ENCODE data around the gene IGSF21. TPM values are rescaled to one million over a fixed set of nuclear protein-coding genes. Genes with fewer than 3 reads are reported as not detected.

The IGSF21 gene
- total RNA-seq, 1 donor: not detected

- Histone ChIP-seq H3K27ac (ENCODE audit: low read depth, low read length) (no peak overlapping the region), H3K79me2 (ENCODE audit: insufficient read depth, low read length) (no peaks in the 10 kb centered on the region), H3K4me2 (ENCODE audit: insufficient read depth, low read length) (no peak overlapping the region), H3K4me1 (ENCODE audit: insufficient read depth, low read length) (no peaks in the 10 kb centered on the region), H3K27me3 (ENCODE audit: insufficient read depth, low read length) (no peaks in the 10 kb centered on the region), H2AFZ (ENCODE audit: low read length) (no peak overlapping the region), H3K4me3 (ENCODE audit: insufficient read depth, low read length) (no peak overlapping the region), H3K9me3 (ENCODE audit: low read depth, low read length) (no peaks in the 10 kb centered on the region), H4K20me1 (ENCODE audit: insufficient read depth, low read length) (no peaks in the 10 kb centered on the region), H3K36me3 (ENCODE audit: insufficient read depth, low read length) (no peaks in the 10 kb centered on the region)
- no peak for DNase-seq (ENCODE audit: insufficient read length, low spot score, missing footprints)
- TF ChIP-seq CTCF (IDR thresholded peaks at IDR 0.05; ENCODE audit: extremely low read depth, low read depth, low read length): no peak
Measured at GRCh38 chr1:18352636-18353265, 245.2 kb downstream of the IGSF21 start.

- H3K27ac ChIP-seq (ENCODE audit: low read depth, low read length): no peak overlapping the region
- H3K4me2 ChIP-seq (ENCODE audit: insufficient read depth, low read length): no peak overlapping the region
- no peaks in the 10 kb centered on the region for H3K9me3 ChIP-seq (ENCODE audit: low read depth, low read length)
- no peaks in the 10 kb centered on the region for H3K27me3 ChIP-seq (ENCODE audit: insufficient read depth, low read length)
- DNase-seq (ENCODE audit: insufficient read length, low spot score, missing footprints): no peak
- no peaks in the 10 kb centered on the region for H3K36me3 ChIP-seq (ENCODE audit: insufficient read depth, low read length)
- H3K4me3 ChIP-seq (ENCODE audit: insufficient read depth, low read length): no peak overlapping the region
- no peaks in the 10 kb centered on the region for H3K79me2 ChIP-seq (ENCODE audit: insufficient read depth, low read length)
- no peak overlapping the region for H2AFZ ChIP-seq (ENCODE audit: low read length)
- no peak for TF ChIP-seq CTCF (IDR thresholded peaks at IDR 0.05; ENCODE audit: extremely low read depth, low read depth, low read length)
- no peaks in the 10 kb centered on the region for H3K4me1 ChIP-seq (ENCODE audit: insufficient read depth, low read length)
- H4K20me1 ChIP-seq (ENCODE audit: insufficient read depth, low read length): no peaks in the 10 kb centered on the region
Measured at GRCh38 chr1:18353528-18353927, 245.9 kb downstream of the IGSF21 start.

DNA sequence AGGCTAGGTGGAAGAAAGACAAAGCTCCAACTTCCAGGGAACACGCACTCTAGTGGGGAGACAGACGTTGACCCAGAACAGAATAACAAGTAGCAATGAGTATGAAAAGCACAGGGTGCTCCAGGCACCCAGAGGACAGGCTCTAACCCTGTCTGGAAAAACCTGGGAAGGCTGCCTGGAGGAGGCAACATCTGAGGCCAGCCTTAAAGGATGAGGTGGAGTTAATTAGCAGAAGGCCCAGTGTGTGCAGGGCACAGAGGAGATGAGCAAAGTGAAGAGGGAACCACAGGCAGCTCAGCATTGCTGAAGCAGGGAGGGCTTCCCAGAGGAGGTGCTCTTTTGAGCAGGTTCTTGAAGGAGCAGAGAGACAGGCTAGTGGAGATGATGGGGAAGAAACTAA, 246.4 kb downstream of the IGSF21 start:
- Histone ChIP-seq H2AFZ (ENCODE audit: low read length) (no peak overlapping the region), H4K20me1 (ENCODE audit: insufficient read depth, low read length) (no peaks in the 10 kb centered on the region), H3K4me1 (ENCODE audit: insufficient read depth, low read length) (no peaks in the 10 kb centered on the region), H3K4me2 (ENCODE audit: insufficient read depth, low read length) (no peak overlapping the region), H3K79me2 (ENCODE audit: insufficient read depth, low read length) (no peaks in the 10 kb centered on the region), H3K36me3 (ENCODE audit: insufficient read depth, low read length) (no peaks in the 10 kb centered on the region), H3K27ac (ENCODE audit: low read depth, low read length) (no peak overlapping the region), H3K9me3 (ENCODE audit: low read depth, low read length) (no peaks in the 10 kb centered on the region), H3K27me3 (ENCODE audit: insufficient read depth, low read length) (no peaks in the 10 kb centered on the region), H3K4me3 (ENCODE audit: insufficient read depth, low read length) (no peak overlapping the region)
- no peak for DNase-seq (ENCODE audit: insufficient read length, low spot score, missing footprints)
- TF ChIP-seq CTCF (IDR thresholded peaks at IDR 0.05; ENCODE audit: extremely low read depth, low read depth, low read length): no peak

- no peak for DNase-seq (ENCODE audit: insufficient read length, low spot score, missing footprints)
- no peak overlapping the region for H2AFZ ChIP-seq (ENCODE audit: low read length)
- H3K9me3 ChIP-seq (ENCODE audit: low read depth, low read length): no peaks in the 10 kb centered on the region
- H3K4me1 ChIP-seq (ENCODE audit: insufficient read depth, low read length): no peaks in the 10 kb centered on the region
- no peak overlapping the region for H3K4me3 ChIP-seq (ENCODE audit: insufficient read depth, low read length)
- no peaks in the 10 kb centered on the region for H4K20me1 ChIP-seq (ENCODE audit: insufficient read depth, low read length)
- H3K27ac ChIP-seq (ENCODE audit: low read depth, low read length): no peak overlapping the region
- no peaks in the 10 kb centered on the region for H3K36me3 ChIP-seq (ENCODE audit: insufficient read depth, low read length)
- no peaks in the 10 kb centered on the region for H3K79me2 ChIP-seq (ENCODE audit: insufficient read depth, low read length)
- H3K27me3 ChIP-seq (ENCODE audit: insufficient read depth, low read length): no peaks in the 10 kb centered on the region
- TF ChIP-seq CTCF (IDR thresholded peaks at IDR 0.05; ENCODE audit: extremely low read depth, low read depth, low read length): no peak
- no peak overlapping the region for H3K4me2 ChIP-seq (ENCODE audit: insufficient read depth, low read length)
Measured at GRCh38 chr1:18354612-18355011, 247.0 kb downstream of the IGSF21 start.
